ENCODE data around the gene TBKBP1.

DNA sequence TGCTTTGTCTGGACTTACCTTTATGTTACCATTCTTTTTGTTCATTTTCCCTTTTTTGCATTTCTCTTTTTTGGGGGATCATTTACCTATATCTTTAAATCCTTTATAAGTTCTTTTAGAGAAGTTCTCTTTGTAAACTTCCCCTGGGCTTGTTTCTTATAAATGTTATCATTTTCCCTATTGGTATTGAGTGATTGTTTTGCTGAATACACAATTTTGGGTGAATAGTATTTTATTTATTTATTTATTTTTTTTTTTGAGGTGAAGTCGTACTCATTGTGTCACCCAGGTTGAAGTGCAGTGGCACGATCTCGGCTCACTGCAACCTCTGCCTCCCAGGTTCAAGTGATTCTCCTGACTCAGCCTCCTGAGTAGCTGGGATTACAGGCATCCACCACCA, 57.5 kb downstream of the TBKBP1 start:
- TF ChIP-seq, protein P1, sequence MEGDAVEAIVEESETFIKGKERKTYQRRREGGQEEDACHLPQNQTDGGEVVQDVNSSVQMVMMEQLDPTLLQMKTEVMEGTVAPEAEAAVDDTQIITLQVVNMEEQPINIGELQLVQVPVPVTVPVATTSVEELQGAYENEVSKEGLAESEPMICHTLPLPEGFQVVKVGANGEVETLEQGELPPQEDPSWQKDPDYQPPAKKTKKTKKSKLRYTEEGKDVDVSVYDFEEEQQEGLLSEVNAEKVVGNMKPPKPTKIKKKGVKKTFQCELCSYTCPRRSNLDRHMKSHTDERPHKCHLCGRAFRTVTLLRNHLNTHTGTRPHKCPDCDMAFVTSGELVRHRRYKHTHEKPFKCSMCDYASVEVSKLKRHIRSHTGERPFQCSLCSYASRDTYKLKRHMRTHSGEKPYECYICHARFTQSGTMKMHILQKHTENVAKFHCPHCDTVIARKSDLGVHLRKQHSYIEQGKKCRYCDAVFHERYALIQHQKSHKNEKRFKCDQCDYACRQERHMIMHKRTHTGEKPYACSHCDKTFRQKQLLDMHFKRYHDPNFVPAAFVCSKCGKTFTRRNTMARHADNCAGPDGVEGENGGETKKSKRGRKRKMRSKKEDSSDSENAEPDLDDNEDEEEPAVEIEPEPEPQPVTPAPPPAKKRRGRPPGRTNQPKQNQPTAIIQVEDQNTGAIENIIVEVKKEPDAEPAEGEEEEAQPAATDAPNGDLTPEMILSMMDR (IDR thresholded peaks at IDR 0.05), result no peak
- no peak for TF ChIP-seq POLR2A (IDR thresholded peaks at IDR 0.05)

Data from esophagus squamous epithelium (tissue), 4 donors.